ENCODE results near the gene MRPS18C. TPM values are rescaled to one million over a fixed set of nuclear protein-coding genes. Genes with fewer than 3 reads are reported as not detected.

The MRPS18C gene
- total RNA-seq, 1 donor from 2014 or later = 65.7 TPM

DNA sequence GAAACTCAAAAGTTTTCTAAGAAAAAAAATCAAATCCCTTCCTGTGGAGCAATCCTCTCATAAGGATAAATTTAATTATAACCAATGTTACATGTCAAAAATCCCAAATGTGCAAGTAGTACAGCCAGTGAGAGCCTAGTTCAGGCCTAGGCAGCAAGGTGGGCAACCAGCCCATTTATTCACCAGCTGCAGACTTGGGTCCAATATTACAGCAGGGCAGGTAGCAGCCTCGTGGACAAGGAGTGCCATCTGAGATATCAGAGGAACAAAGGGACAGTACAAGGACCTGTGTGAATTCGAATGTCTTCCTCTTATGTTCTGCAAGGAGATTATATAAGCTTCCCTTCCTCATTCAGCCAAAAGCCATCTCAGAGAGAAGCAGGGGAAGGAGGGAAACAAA lies 6.8 kb upstream of the MRPS18C start:
- Histone ChIP-seq H3K9me3 (replicated peaks) (no peaks in the 10 kb centered on the region), H3K27ac (replicated peaks) (no peak overlapping the region), H3K27me3 (ENCODE audit: low read depth) (no peaks in the 10 kb centered on the region), H3K4me3 (no peak overlapping the region), H3K4me1 (peaks cover 11% of the 10 kb centered on the region), H3K36me3 (peaks cover 40% of the 10 kb centered on the region)
- no peak for DNase-seq
- TF ChIP-seq, protein P1, sequence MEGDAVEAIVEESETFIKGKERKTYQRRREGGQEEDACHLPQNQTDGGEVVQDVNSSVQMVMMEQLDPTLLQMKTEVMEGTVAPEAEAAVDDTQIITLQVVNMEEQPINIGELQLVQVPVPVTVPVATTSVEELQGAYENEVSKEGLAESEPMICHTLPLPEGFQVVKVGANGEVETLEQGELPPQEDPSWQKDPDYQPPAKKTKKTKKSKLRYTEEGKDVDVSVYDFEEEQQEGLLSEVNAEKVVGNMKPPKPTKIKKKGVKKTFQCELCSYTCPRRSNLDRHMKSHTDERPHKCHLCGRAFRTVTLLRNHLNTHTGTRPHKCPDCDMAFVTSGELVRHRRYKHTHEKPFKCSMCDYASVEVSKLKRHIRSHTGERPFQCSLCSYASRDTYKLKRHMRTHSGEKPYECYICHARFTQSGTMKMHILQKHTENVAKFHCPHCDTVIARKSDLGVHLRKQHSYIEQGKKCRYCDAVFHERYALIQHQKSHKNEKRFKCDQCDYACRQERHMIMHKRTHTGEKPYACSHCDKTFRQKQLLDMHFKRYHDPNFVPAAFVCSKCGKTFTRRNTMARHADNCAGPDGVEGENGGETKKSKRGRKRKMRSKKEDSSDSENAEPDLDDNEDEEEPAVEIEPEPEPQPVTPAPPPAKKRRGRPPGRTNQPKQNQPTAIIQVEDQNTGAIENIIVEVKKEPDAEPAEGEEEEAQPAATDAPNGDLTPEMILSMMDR (IDR thresholded peaks at IDR 0.05; ENCODE audit: borderline replicate concordance) = no peak
- intact Hi-C loops (cut with micrococcal nuclease) = no loop called here

DNA sequence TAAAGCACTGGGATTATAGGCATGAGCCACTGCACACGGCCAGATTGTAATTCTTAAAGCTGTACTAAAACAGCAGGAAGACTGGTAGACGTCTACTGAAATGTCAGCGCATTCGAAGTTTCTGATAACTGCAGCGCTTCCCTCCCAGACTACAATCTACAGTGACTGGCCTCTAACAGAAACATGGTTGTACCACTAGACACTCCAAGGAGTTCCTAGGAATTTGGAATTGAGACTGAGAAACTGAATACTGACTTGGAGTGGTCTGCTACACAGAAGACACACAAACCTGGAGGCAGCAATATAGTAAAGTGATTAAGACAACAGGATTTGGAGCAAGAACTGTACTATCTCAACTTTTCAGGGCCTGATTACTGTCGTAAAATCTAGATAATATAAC lies 1.2 kb upstream of the MRPS18C start:
- intact Hi-C loops (cut with micrococcal nuclease) = no loop called here
- TF ChIP-seq, protein P1 (IDR thresholded peaks at IDR 0.05; ENCODE audit: borderline replicate concordance) = no peak
- H3K27me3 ChIP-seq (ENCODE audit: low read depth) = no peaks in the 10 kb centered on the region
- H3K9me3 ChIP-seq (replicated peaks) = no peaks in the 10 kb centered on the region
- H3K27ac ChIP-seq (replicated peaks) = peak overlapping the region; percentile 96
- peaks cover 48% of the 10 kb centered on the region for H3K36me3 ChIP-seq
- H3K4me3 ChIP-seq = peak overlapping the region; percentile 89
- H3K4me1 ChIP-seq = peaks cover 53% of the 10 kb centered on the region
- no peak for DNase-seq

DNA sequence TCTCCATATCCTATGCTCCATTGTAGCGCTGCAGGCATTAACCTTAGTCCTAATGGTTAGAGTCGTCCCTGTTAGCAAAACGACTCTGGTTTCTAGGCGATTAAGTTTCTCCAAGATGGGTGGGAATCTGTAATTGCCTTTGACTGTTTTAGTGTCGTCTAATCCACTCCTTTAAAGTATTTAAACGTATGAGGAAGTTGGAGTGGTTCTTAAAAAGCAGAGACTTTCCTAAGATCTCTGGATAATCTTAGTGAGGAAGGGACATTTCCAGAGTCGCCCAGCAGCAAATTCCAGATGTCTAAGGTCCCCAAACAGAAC lies 285 bp downstream of the MRPS18C start:
- TF ChIP-seq, protein P1 (IDR thresholded peaks at IDR 0.05; ENCODE audit: borderline replicate concordance) = no peak
- Histone ChIP-seq H3K36me3 (peaks cover 62% of the 10 kb centered on the region), H3K4me1 (peaks cover 53% of the 10 kb centered on the region), H3K9me3 (replicated peaks) (no peaks in the 10 kb centered on the region), H3K27me3 (ENCODE audit: low read depth) (no peaks in the 10 kb centered on the region), H3K4me3 (peak overlapping the region; percentile 89), H3K27ac (replicated peaks) (peak overlapping the region; percentile 96)
- DNase-seq = no peak
- intact Hi-C loops (cut with micrococcal nuclease) = no loop called here

DNA sequence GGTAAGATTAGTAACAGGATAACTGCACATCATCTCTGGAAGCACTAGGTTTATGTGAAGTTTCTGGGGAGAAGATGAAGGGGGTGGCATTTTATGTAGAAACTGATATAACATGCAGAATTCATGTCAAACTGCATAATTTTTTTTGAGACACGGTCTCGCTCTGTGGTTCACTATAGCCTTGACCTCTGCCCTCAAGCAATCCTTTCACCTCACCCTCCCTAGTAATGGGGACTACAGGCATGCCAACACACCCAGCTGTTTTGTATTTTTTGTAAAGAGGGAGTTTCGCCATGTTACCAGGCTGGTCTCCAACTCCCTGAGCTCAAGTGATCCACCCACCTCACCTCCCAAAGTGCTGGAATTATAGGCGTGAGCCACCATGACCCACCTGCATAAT lies 17.6 kb downstream of the MRPS18C start:
- TF ChIP-seq, protein P1 (IDR thresholded peaks at IDR 0.05; ENCODE audit: borderline replicate concordance) = no peak
- no peaks in the 10 kb centered on the region for H3K4me1 ChIP-seq
- H3K36me3 ChIP-seq = peaks cover 39% of the 10 kb centered on the region
- no peaks in the 10 kb centered on the region for H3K27me3 ChIP-seq (ENCODE audit: low read depth)
- no peak overlapping the region for H3K4me3 ChIP-seq
- H3K27ac ChIP-seq (replicated peaks) = no peak overlapping the region
- H3K9me3 ChIP-seq (replicated peaks) = no peaks in the 10 kb centered on the region
- intact Hi-C loops (cut with micrococcal nuclease) = no loop called here
- no peak for DNase-seq

DNA sequence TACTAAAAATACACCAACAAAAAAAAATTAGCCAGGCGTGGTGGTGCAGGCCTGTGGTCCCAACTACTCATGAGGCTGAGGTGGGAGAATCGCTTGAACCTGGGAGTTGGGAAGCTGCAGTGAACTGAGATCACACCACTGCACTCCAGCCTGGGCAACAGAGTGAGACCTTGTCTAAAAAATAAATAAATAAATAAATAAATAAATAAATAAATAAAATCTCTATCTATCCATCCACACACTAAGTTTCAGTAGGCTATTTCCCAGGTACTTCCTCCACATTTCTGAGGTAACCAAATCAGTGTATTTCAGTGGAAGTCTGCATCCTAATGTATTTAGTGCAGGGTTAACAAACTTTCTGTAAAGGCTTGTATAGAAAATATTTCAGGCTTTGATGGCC lies 18.1 kb downstream of the MRPS18C start:
- H3K4me3 ChIP-seq = no peak overlapping the region
- intact Hi-C loops (cut with micrococcal nuclease) = no loop called here
- no peaks in the 10 kb centered on the region for H3K9me3 ChIP-seq (replicated peaks)
- TF ChIP-seq, protein P1 (IDR thresholded peaks at IDR 0.05; ENCODE audit: borderline replicate concordance) = no peak
- peaks cover 34% of the 10 kb centered on the region for H3K36me3 ChIP-seq
- H3K27ac ChIP-seq (replicated peaks) = no peak overlapping the region
- H3K4me1 ChIP-seq = no peaks in the 10 kb centered on the region
- DNase-seq = no peak
- H3K27me3 ChIP-seq (ENCODE audit: low read depth) = no peaks in the 10 kb centered on the region
